Prostate gland (tissue), 2 donors: ENCODE data around the gene GATAD2B.

Experiments
- POLR2AphosphoS5 ChIP-seq: sonication (generic); formaldehyde crosslinking; IDR thresholded peaks from one replicate; pipeline ENCODE4 v1.6.1; 2017; ENCODE audit warnings: antibody characterized with exemption
- TF ChIP-seq, protein P1 (sequence below), 4 experiments: fragments of 200-600 bp in 2 of 4; fragments of 450-650 bp in 2 of 4; sonication (generic) in 2 of 4; IDR thresholded peaks; 1 replicate in 3 of 4; 2 replicates in 1 of 4; pipeline ENCODE4 v1.5.1; 2016 to 2019; ENCODE audit warnings: antibody characterized with exemption in 4 of 4, mild to moderate bottlenecking in 2 of 4, moderate library complexity in 2 of 4

DNA sequence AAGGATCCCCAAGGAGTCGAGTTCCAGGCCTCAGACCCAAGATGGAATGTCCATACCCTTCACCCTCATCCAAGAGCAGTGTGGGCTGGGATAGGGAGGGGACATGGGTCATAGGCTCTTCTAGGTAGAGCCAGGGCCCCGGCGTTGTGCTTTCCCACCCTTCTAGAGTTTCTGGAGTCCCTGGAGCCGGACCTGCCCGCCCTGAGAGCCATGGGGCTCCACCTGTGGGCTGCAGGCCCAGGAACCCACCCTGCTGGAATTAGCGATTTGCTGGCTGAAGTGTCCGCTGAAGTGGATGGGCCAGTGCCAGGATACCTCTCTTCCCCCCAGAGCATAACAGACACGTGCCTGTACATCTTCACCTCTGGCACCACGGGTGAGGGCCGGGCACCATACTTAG is 146.4 kb downstream of the GATAD2B start:
- TF ChIP-seq, protein P1, sequence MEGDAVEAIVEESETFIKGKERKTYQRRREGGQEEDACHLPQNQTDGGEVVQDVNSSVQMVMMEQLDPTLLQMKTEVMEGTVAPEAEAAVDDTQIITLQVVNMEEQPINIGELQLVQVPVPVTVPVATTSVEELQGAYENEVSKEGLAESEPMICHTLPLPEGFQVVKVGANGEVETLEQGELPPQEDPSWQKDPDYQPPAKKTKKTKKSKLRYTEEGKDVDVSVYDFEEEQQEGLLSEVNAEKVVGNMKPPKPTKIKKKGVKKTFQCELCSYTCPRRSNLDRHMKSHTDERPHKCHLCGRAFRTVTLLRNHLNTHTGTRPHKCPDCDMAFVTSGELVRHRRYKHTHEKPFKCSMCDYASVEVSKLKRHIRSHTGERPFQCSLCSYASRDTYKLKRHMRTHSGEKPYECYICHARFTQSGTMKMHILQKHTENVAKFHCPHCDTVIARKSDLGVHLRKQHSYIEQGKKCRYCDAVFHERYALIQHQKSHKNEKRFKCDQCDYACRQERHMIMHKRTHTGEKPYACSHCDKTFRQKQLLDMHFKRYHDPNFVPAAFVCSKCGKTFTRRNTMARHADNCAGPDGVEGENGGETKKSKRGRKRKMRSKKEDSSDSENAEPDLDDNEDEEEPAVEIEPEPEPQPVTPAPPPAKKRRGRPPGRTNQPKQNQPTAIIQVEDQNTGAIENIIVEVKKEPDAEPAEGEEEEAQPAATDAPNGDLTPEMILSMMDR (IDR thresholded peaks at IDR 0.05) = no peak
- TF ChIP-seq POLR2AphosphoS5 = no peak
